Mesangial cell (primary cell): ENCODE results near the gene TAMALIN. TPM values are rescaled to one million over a fixed set of nuclear protein-coding genes. Genes with fewer than 3 reads are reported as not detected.

Source experiments
- total RNA-seq: library from RNA; depleted of rRNA; stranded (reverse); fragments of >200 nt; gene quantifications from 2 replicates; pipeline ENCODE4 v1.2.3, GENCODE V29; 2015

Gene TAMALIN
- total RNA-seq: 0.98 and 5.1 TPM in 2 replicates

DNA sequence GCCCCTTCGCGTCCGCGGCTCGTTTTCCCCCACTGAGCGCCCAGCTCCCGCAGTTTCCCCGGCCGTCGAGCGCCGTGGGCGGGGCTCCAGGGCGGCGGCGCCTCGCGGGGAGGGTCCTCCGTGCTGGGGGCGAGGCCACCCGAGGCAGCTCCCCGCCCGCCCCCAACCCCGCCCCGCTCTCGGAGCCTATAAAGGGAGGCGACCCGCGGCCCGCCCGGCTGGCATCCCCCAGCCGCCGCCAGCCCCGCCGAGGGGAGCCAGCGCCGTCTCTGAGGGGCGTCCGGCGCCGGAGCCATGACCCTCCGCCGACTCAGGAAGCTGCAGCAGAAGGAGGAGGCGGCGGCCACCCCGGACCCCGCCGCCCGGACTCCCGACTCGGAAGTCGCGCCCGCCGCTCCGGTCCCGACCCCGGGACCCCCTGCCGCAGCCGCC lies at the start of gene TAMALIN:
Gene TAMALIN, plus strand, starts transcription at position 221 of the 432 bp plus-strand sequence. Its CDS starts 74 bp downstream, at position 295.

DNA sequence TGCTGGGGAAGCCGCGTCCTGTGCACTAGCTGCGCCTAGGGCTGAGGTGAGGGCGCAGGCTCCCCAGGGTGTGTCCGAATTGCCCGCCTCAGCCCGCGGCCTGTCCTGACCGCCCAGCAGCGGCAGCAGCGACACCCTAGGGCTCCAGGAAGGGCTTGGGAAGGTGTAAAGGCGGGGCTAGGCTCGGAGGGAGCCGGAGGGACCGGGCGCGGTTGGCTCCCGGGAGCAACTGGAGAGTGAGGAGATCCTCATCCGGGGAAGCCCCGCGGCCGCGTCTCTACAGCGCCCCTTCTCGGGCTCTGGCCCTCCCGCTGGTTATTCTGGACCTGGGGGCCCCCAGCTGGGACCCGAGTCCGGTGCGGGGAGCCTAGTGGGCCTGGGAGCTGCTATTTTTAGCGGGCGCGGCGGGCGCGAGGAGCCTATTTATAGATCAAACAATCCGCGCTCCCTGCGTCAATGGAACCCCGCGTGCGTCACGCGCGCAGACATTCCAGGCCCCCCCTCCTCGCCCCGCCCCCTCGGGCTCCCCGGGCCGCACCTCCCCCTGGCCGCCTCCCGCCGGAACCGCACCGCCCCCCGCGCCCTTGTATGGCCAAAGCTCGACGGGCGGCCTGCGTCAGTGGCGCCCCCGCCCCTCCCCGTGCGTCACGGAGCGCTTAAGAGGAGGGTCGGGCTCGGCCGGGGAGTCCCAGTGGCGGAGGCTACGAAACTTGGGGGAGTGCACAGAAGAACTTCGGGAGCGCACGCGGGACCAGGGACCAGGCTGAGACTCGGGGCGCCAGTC lies 44.2 kb downstream of the TAMALIN start, which contains the start of gene NR4A1:
Gene NR4A1, plus strand, starts transcription at position 685 of the 784 bp plus-strand sequence. CDS start 2,887 bp downstream, outside the sequence.

Other genes starting within 250 kb of the TAMALIN start
- gene FIGNL2, start 158.2 kb upstream of the TAMALIN start, total RNA-seq: 0.33 and 2.3 TPM in 2 replicates
- gene ANKRD33, start 118.8 kb upstream of the TAMALIN start, total RNA-seq: not detected in 2 replicates
- gene ACVRL1, start 99.4 kb upstream of the TAMALIN start, total RNA-seq: 2.1 and 3.9 TPM in 2 replicates
- gene ACVR1B, start 55.2 kb upstream of the TAMALIN start, total RNA-seq: 8.5 and 14.6 TPM in 2 replicates
- gene NR4A1, start 44.5 kb downstream of the TAMALIN start, total RNA-seq: 3.8 and 6.4 TPM in 2 replicates
- 33.8 and 52.6 TPM in 2 replicates for gene ATG101, start 63.0 kb downstream of the TAMALIN start, total RNA-seq
- not detected in 2 replicates for gene SMIM41, start 72.8 kb downstream of the TAMALIN start, total RNA-seq
- gene KRT80, start 185.1 kb downstream of the TAMALIN start, total RNA-seq: 14.8 and 16.4 TPM in 2 replicates
- gene KRT7, start 226.3 kb downstream of the TAMALIN start, total RNA-seq: 67.6 and 135 TPM in 2 replicates